Hepatocyte (in vitro differentiated cells): ENCODE data around the gene OSMR.
"Not testable (repeated sequence)": the region's sequence is repeated elsewhere in the genome, so short reads cannot be mapped to it uniquely, and the experiment has no call there.

ENCODE experiments used
- CTCF ChIP-seq: fragments of 200-600 bp; sonication (generic); IDR thresholded peaks from 2 replicates; pipeline ENCODE4 v1.5.1; 2016; ENCODE audit warnings: antibody characterized with exemption, mild to moderate bottlenecking; ENCODE audit not compliant: poor library complexity
- EZH2 ChIP-seq: fragments of 200-600 bp; sonication (generic); IDR thresholded peaks from 2 replicates; pipeline ENCODE4 v1.6.1; 2016; ENCODE audit warnings: antibody characterized with exemption, mild to moderate bottlenecking, borderline replicate concordance
- EZH2phosphoT487 ChIP-seq: fragments of 200-600 bp; sonication (generic); IDR thresholded peaks from one replicate; pipeline ENCODE4 v1.6.1; 2018; ENCODE audit warnings: antibody characterized with exemption, mild to moderate bottlenecking, low read depth, moderate library complexity; ENCODE audit not compliant: unreplicated experiment, severe bottlenecking

GRCh38 chr5:38861986-38862770 lies 16.4 kb downstream of the OSMR start:
- TF ChIP-seq CTCF, EZH2, EZH2phosphoT487: not testable (repeated sequence)
